ENCODE results near the gene CCDC88B. TPM values are rescaled to one million over a fixed set of nuclear protein-coding genes. Genes with fewer than 3 reads are reported as not detected.

Gene CCDC88B
- polyA plus RNA-seq, 1 experiment = 0.66 TPM

- TF ChIP-seq CTCF (IDR thresholded peaks at IDR 0.05; ENCODE audit: insufficient read depth, low read depth, low read length) = no peak
- CTCF ChIA-PET = interaction anchor here (0.8 to 5.5 kb wide), 23 partner anchors 12 to 302 kb away, joined by 3 to 229 read pairs (median 11); partner anchors contain the start of genes BAD, FERMT3, GPR137 and KCNK4
- H3K4me3 ChIP-seq (ENCODE audit: low read depth, low read length) = no peak overlapping the region
- DNase-seq (ENCODE audit: low read depth) = no peak
- peaks cover 9% of the 10 kb centered on the region; the same call in 1 of the 2 replicates for H3K27me3 ChIP-seq (ENCODE audit: control insufficient read depth, insufficient read depth, low read length)
- POLR2A ChIA-PET = interaction anchor here (0.6 kb wide), 1 partner anchor 52 kb away, joined by 3 read pairs; no protein-coding TSS in a partner anchor
- H3K36me3 ChIP-seq (ENCODE audit: control insufficient read depth, insufficient read depth, low read length) = no peaks in the 10 kb centered on the region
Measured at GRCh38 chr11:64303109-64304031, 36.6 kb upstream of the CCDC88B start.

GRCh38 chr11:64304032-64304315 is 36.0 kb upstream of the CCDC88B start:
- no peak for DNase-seq (ENCODE audit: low read depth)
- ChIA-PET POLR2A (interaction anchor here (0.6 kb wide), 1 partner anchor 51 kb away, joined by 3 read pairs; no protein-coding TSS in a partner anchor), CTCF (interaction anchor here (0.7 to 5.5 kb wide), 25 partner anchors 11 to 340 kb away, joined by 3 to 229 read pairs (median 6); partner anchors contain the start of genes BAD, FERMT3, GPR137 and KCNK4)
- no peaks in the 10 kb centered on the region for H3K36me3 ChIP-seq (ENCODE audit: control insufficient read depth, insufficient read depth, low read length)
- peak overlapping the region; percentile 66 for H3K4me3 ChIP-seq (ENCODE audit: low read depth, low read length)
- no peak for TF ChIP-seq CTCF (IDR thresholded peaks at IDR 0.05; ENCODE audit: insufficient read depth, low read depth, low read length)
- H3K27me3 ChIP-seq (ENCODE audit: control insufficient read depth, insufficient read depth, low read length) = peaks cover 9% of the 10 kb centered on the region; the same call in 1 of the 2 replicates

- H3K4me3 ChIP-seq (ENCODE audit: low read depth, low read length) = peak overlapping the region; percentile 66
- H3K36me3 ChIP-seq (ENCODE audit: control insufficient read depth, insufficient read depth, low read length) = no peaks in the 10 kb centered on the region
- ChIA-PET CTCF (interaction anchor here (0.6 to 5.5 kb wide), 35 partner anchors 9 to 340 kb away, joined by 3 to 229 read pairs (median 5); partner anchors contain the start of genes BAD, FERMT3, GPR137 and KCNK4), POLR2A (interaction anchor here (0.6 kb wide), 2 partner anchors 13 to 51 kb away, joined by 3 to 5 read pairs; partner anchors contain the start of genes PRDX5 and TRMT112)
- DNase-seq (ENCODE audit: low read depth) = peak; percentile 23
- H3K27me3 ChIP-seq (ENCODE audit: control insufficient read depth, insufficient read depth, low read length) = peaks cover 8% of the 10 kb centered on the region; the same call in 1 of the 2 replicates
- TF ChIP-seq CTCF (IDR thresholded peaks at IDR 0.05; ENCODE audit: insufficient read depth, low read depth, low read length) = peak; percentile 89
Measured at GRCh38 chr11:64304316-64305072, 35.5 kb upstream of the CCDC88B start.

- H3K27me3 ChIP-seq (ENCODE audit: control insufficient read depth, insufficient read depth, low read length) = 0 out of 2 replicates have a peak, but pooled peaks cover 3% of the 10 kb centered on the region
- ChIA-PET CTCF (interaction anchor here (0.7 to 5.5 kb wide), 21 partner anchors 9 to 120 kb away, joined by 3 to 229 read pairs (median 8); partner anchors contain the start of genes BAD, FERMT3, GPR137 and KCNK4), POLR2A (interaction anchor here (0.6 kb wide), 2 partner anchors 13 to 388 kb away, joined by 4 to 5 read pairs; partner anchors contain the start of genes PRDX5 and TRMT112)
- H3K36me3 ChIP-seq (ENCODE audit: control insufficient read depth, insufficient read depth, low read length) = no peaks in the 10 kb centered on the region
- TF ChIP-seq CTCF (IDR thresholded peaks at IDR 0.05; ENCODE audit: insufficient read depth, low read depth, low read length) = no peak
- peak within 1 kb of the TSS; percentile 82 for H3K4me3 ChIP-seq (ENCODE audit: low read depth, low read length)
- peak; percentile 78 for DNase-seq (ENCODE audit: low read depth)
Measured at GRCh38 chr11:64305075-64305690, 34.8 kb upstream of the CCDC88B start, which contains the start of gene ESRRA. ESRRA (plus strand) TSS chr11:64305524; CDS start chr11:64307180, 1,656 bp downstream.

Measured in BJ (cell line).